RWPE1 (cell line): ENCODE results near the gene STK32B.
A peak's percentile ranks its signal among the peaks of the same experiment; 100 is the strongest.

Experiments
- CTCF ChIA-PET: fragments of 350-600 bp; sonication (Branson Sonifier 250); formaldehyde crosslinking; extraction: SDS; loops from one replicate; lab custom pipeline; 2021; lab: Yijun Ruan, JAX
- POLR2A ChIA-PET: fragments of 400-600 bp; formaldehyde crosslinking; extraction: SDS; loops from one replicate; lab custom pipeline; 2020; ENCODE audit warnings: antibody characterized with exemption; ENCODE audit not compliant: low non-redundant PET; lab: Yijun Ruan, JAX
- DNase-seq: peaks from one replicate; pipeline ENCODE4 v3.0.0; 2012; ENCODE audit warnings: low spot score
- H3K27ac ChIP-seq: fragments of 450-650 bp; 2 replicates; pipeline ENCODE4 v1.5.1; 2017
- TF ChIP-seq, protein P1 (sequence below): fragments of 450-650 bp; conservative IDR thresholded peaks from 2 replicates; pipeline ENCODE4 v1.5.1; 2017; ENCODE audit warnings: low read depth, mild to moderate bottlenecking

The STK32B gene

DNA sequence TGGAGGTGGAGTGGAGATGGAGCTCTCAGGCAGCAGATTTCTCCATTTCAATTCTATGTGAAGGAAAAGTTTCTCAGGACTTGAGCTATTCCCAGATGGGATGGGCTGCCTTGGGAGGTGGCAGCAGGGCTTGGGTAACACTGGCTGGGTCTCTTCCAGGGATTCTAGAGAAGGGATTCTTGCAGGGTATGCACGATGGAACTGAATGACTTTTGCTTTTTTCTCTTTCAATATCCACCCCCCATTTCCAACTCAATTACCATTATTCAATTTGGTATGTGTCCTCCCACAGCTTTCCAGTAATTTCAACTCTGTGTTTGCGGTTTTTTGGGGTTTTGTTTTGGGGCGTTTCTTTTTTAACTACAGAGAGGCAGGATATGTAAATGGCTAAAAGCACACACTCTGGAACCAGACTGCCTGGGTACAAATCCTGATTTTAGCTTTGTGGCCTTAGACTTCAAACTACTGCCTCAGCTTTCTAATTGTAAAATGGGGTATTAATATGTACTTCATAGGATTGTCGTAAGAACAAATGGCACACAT is 428.3 kb downstream of the STK32B start:
- DNase-seq: no peak
- CTCF ChIA-PET: interaction anchor here (1.5 kb wide), 1 partner anchor 19 kb away, joined by 5 read pairs; no protein-coding TSS in a partner anchor
- H3K27ac ChIP-seq: no peak overlapping the region
- POLR2A ChIA-PET: no interaction called here
- TF ChIP-seq, protein P1, sequence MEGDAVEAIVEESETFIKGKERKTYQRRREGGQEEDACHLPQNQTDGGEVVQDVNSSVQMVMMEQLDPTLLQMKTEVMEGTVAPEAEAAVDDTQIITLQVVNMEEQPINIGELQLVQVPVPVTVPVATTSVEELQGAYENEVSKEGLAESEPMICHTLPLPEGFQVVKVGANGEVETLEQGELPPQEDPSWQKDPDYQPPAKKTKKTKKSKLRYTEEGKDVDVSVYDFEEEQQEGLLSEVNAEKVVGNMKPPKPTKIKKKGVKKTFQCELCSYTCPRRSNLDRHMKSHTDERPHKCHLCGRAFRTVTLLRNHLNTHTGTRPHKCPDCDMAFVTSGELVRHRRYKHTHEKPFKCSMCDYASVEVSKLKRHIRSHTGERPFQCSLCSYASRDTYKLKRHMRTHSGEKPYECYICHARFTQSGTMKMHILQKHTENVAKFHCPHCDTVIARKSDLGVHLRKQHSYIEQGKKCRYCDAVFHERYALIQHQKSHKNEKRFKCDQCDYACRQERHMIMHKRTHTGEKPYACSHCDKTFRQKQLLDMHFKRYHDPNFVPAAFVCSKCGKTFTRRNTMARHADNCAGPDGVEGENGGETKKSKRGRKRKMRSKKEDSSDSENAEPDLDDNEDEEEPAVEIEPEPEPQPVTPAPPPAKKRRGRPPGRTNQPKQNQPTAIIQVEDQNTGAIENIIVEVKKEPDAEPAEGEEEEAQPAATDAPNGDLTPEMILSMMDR: no peak

DNA sequence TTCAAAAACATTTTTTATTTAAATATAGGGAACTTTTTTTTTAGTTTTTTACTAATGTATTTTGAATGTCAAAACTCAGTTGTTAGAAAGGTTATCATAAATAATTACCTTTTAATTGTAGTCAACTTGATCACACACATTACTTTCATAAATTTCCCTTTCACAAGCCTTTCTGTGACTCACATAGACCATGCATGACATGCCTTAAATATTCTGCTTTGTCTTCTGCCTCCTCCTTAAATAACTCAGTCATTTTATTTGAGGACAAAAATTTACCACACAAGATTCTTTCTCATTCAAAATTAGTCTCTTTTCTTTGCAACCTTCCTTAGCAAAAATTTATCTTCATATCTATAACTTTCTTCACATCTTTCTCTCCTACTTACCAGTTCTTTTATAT is 437.1 kb downstream of the STK32B start:
- ChIA-PET POLR2A (no interaction called here), CTCF (no interaction called here)
- no peak overlapping the region for H3K27ac ChIP-seq
- no peak for DNase-seq
- TF ChIP-seq, protein P1: no peak

DNA sequence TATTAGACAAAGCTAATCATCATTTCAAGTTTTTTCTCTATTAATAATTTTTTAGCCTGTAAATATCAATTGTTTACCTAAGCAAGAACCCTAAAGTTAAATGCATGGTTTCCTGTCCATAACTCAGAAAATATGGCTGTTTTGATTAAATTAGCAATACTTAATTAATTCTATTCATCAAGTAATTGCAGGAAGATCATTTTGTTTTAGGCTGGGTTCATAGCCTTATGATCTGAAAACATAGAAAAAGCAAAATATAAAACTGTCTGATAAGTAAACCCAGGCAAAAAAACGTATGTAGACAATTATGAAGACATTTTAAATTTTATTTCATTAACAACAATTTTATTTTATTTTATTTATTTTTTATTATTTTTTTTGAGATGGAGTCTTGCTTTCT is 438.0 kb downstream of the STK32B start:
- ChIA-PET CTCF (interaction anchor here (0.7 kb wide), 1 partner anchor 430 kb away, joined by 3 read pairs; no protein-coding TSS in a partner anchor), POLR2A (no interaction called here)
- no peak overlapping the region for H3K27ac ChIP-seq
- DNase-seq: no peak
- TF ChIP-seq, protein P1: no peak

DNA sequence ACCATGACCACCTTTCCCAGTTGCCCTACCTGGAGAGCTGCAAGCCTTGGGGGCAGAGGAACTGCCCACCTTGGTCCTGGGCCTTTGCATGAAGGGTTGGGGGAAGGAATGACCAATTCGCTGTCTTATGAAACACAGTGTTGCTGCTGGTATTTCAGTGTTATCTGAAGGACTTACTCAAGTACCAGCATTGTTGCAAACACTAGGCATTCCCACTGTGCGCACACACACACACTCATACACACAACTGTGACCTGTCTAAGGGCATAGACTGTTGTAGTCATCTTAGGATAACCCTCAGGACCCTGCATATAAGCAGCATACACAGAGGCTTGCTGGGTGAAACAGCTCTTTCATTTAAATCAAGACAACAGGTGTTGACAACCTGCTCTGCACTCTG is 446.2 kb downstream of the STK32B start:
- CTCF ChIA-PET: no interaction called here
- TF ChIP-seq, protein P1: no peak
- POLR2A ChIA-PET: no interaction called here
- no peak overlapping the region for H3K27ac ChIP-seq
- DNase-seq: no peak

DNA sequence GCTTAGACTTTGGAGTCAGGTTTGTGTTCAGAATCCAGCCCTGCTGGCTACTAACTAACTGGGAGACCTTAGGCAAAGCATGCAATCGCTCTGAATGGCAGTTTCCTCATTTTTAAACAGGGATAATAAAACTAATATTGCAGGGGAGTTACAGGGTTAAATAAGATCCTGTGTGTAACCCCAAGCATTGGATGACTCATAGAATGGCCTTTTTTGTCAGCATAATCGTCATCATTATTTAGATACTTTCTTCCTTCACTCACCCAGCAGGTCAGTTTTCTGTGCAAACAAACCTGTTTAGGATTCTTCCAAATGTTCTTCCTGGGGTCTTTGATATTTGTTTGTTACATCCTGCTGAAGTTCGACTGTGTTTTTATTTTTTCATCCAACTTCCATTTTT is 448.9 kb downstream of the STK32B start:
- TF ChIP-seq, protein P1: no peak
- CTCF ChIA-PET: no interaction called here
- DNase-seq: peak; percentile 22
- H3K27ac ChIP-seq: no peak overlapping the region
- POLR2A ChIA-PET: no interaction called here

DNA sequence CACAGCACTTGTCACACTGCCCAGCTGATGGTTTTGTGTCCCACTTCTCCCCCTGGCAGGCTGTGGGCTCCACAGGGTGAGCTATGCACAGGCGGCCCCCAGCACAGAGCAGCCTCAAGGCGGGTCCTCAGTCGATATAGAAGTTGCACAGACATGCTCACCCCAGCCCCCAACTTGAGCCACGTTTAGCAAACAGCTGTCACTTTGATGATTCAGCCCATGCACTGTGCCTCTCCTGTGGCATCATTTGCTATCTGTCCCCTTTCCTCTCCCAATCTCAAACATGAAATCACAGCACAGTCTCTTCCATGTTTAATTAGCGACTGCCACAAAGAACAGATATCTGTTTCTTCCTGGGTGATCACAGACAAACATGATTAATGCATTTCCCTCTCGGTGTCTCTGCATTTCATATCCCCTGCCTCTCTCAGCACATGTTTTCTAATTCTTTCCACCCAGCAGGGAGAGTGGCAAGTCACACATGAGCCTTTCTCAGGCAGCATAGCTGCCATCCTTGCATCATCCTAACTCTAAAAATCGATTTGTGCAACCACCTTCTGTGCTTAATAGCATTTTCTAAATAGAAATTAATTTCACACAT is 452.2 kb downstream of the STK32B start:
- no peak for DNase-seq
- CTCF ChIA-PET: no interaction called here
- TF ChIP-seq, protein P1: no peak
- POLR2A ChIA-PET: no interaction called here
- no peak overlapping the region for H3K27ac ChIP-seq
